Suprapubic skin (tissue), 4 donors: ENCODE data around the gene METRNL. TPM values are rescaled to one million over a fixed set of nuclear protein-coding genes. Genes with fewer than 3 reads are reported as not detected.

Experiments used
- DNase-seq, 2 donors: peaks; one replicate each; pipeline ENCODE4 v3.0.0-alpha.2; 2019; ENCODE audit warnings: low spot score in 2 of 2
- H3K27ac ChIP-seq: fragments of 200-600 bp; sonication (generic); one replicate; pipeline ENCODE4 v1.5.1; 2019
- H3K27me3 ChIP-seq: fragments of 200-600 bp; sonication (generic); one replicate; pipeline ENCODE4 v1.5.1; 2019
- H3K36me3 ChIP-seq: fragments of 200-600 bp; sonication (generic); one replicate; pipeline ENCODE4 v1.5.1; 2019
- H3K4me1 ChIP-seq: fragments of 200-600 bp; sonication (generic); one replicate; pipeline ENCODE4 v1.5.1; 2019
- H3K4me3 ChIP-seq: fragments of 200-600 bp; sonication (generic); one replicate; pipeline ENCODE4 v1.5.1; 2019; ENCODE audit warnings: mild to moderate bottlenecking
- H3K9me3 ChIP-seq: fragments of 200-600 bp; sonication (generic); one replicate; pipeline ENCODE4 v1.5.1; 2019
- CTCF ChIP-seq, 2 donors: fragments of 200-600 bp in 1 of 2; fragments of 450-650 bp in 1 of 2; sonication (generic) in 1 of 2; IDR thresholded peaks; one replicate each; pipeline ENCODE4 v1.5.1; 2016 to 2019; ENCODE audit warnings: antibody characterized with exemption in 2 of 2, mild to moderate bottlenecking in 1 of 2, moderate library complexity in 1 of 2
- EP300 ChIP-seq: sonication (generic); formaldehyde crosslinking; IDR thresholded peaks from one replicate; pipeline ENCODE4 v1.6.1; 2017; ENCODE audit warnings: antibody characterized with exemption
- POLR2A ChIP-seq, 2 donors: fragments of 450-650 bp; IDR thresholded peaks; one replicate each; pipeline ENCODE4 v1.6.1; 2017; ENCODE audit warnings: antibody characterized with exemption in 2 of 2, mild to moderate bottlenecking in 2 of 2, moderate library complexity in 2 of 2
- POLR2AphosphoS5 ChIP-seq, 3 donors: sonication (generic); formaldehyde crosslinking; IDR thresholded peaks; one replicate each; pipeline ENCODE4 v1.6.1; 2017; ENCODE audit warnings: antibody characterized with exemption in 3 of 3
- WGBS: methylation state at CpG from one replicate; pipeline ENCODE4 v1.1.5; 2018; 5-methylcytosine and 5-hydroxymethylcytosine counted together
- total RNA-seq, 4 donors: library from RNA; depleted of rRNA; stranded (reverse); fragments of >200 nt; gene quantifications; one replicate each; pipeline ENCODE4 v1.1.0, GENCODE V29; 2016

METRNL gene
- total RNA-seq, 4 donors from 2014 or later: 59.1 to 222 (median 155) TPM

- Histone ChIP-seq H3K9me3 (no peaks in the 10 kb centered on the region), H3K4me1 (peaks cover 72% of the 10 kb centered on the region), H3K27ac (peak overlapping the region; percentile 91), H3K27me3 (no peaks in the 10 kb centered on the region), H3K4me3 (no peak overlapping the region), H3K36me3 (peaks cover 39% of the 10 kb centered on the region)
- DNase-seq: no peak
- TF ChIP-seq POLR2AphosphoS5 (IDR thresholded peaks at IDR 0.05) (no peak), CTCF (IDR thresholded peaks at IDR 0.05) (no peak), POLR2A (IDR thresholded peaks at IDR 0.05) (no peak), EP300 (no peak)
- WGBS: 93% methylated on average over 7 of the region's 22 CpGs
Measured at GRCh38 chr17:83092931-83093330, 13.5 kb downstream of the METRNL start.

- H3K36me3 ChIP-seq: peaks cover 39% of the 10 kb centered on the region
- DNase-seq: no peak
- H3K27me3 ChIP-seq: no peaks in the 10 kb centered on the region
- H3K27ac ChIP-seq: no peak overlapping the region
- no peak overlapping the region for H3K4me3 ChIP-seq
- H3K4me1 ChIP-seq: peaks cover 72% of the 10 kb centered on the region
- no peaks in the 10 kb centered on the region for H3K9me3 ChIP-seq
- TF ChIP-seq POLR2AphosphoS5 (IDR thresholded peaks at IDR 0.05) (no peak), POLR2A (IDR thresholded peaks at IDR 0.05) (no peak), CTCF (IDR thresholded peaks at IDR 0.05) (no peak), EP300 (no peak)
- WGBS: 93% methylated on average over 5 of the region's 14 CpGs
Measured at GRCh38 chr17:83093506-83093905, 14.1 kb downstream of the METRNL start.

GRCh38 chr17:83094291-83094690, 14.9 kb downstream of the METRNL start:
- DNase-seq: no peak
- no peaks in the 10 kb centered on the region for H3K9me3 ChIP-seq
- no peak overlapping the region for H3K27ac ChIP-seq
- H3K4me1 ChIP-seq: peaks cover 72% of the 10 kb centered on the region
- WGBS: 96% methylated on average over 28 of the region's 32 CpGs
- no peaks in the 10 kb centered on the region for H3K27me3 ChIP-seq
- H3K36me3 ChIP-seq: peaks cover 39% of the 10 kb centered on the region
- H3K4me3 ChIP-seq: no peak overlapping the region
- TF ChIP-seq POLR2A (IDR thresholded peaks at IDR 0.05) (no peak), EP300 (no peak), CTCF (IDR thresholded peaks at IDR 0.05) (no peak), POLR2AphosphoS5 (IDR thresholded peaks at IDR 0.05) (no peak)

- peaks cover 39% of the 10 kb centered on the region for H3K36me3 ChIP-seq
- WGBS: 94% methylated on average over 19 of the region's 23 CpGs
- H3K4me1 ChIP-seq: peaks cover 72% of the 10 kb centered on the region
- DNase-seq: no peak
- H3K4me3 ChIP-seq: no peak overlapping the region
- H3K27ac ChIP-seq: no peak overlapping the region
- TF ChIP-seq POLR2A (IDR thresholded peaks at IDR 0.05) (no peak), POLR2AphosphoS5 (IDR thresholded peaks at IDR 0.05) (no peak), CTCF (IDR thresholded peaks at IDR 0.05) (no peak), EP300 (no peak)
- H3K9me3 ChIP-seq: no peaks in the 10 kb centered on the region
- H3K27me3 ChIP-seq: peaks cover 3% of the 10 kb centered on the region
Measured at GRCh38 chr17:83095016-83095415, 15.6 kb downstream of the METRNL start.

GRCh38 chr17:83096401-83097224, 17.2 kb downstream of the METRNL start:
- 71% methylated on average over 18 of the region's 26 CpGs for WGBS
- TF ChIP-seq POLR2A (IDR thresholded peaks at IDR 0.05) (no peak), POLR2AphosphoS5 (IDR thresholded peaks at IDR 0.05) (peak in 1 of 3 donors; percentile 27)
- no peaks in the 10 kb centered on the region for H3K9me3 ChIP-seq
- peak overlapping the region; percentile 81 for H3K27ac ChIP-seq
- peaks cover 74% of the 10 kb centered on the region for H3K4me1 ChIP-seq
- H3K27me3 ChIP-seq: peaks cover 3% of the 10 kb centered on the region
- peaks cover 39% of the 10 kb centered on the region for H3K36me3 ChIP-seq
- no peak for DNase-seq
- H3K4me3 ChIP-seq: no peak overlapping the region
